Tongue (tissue), 2 donors: Measurements from ENCODE around the gene ALKBH3. TPM values are rescaled to one million over a fixed set of nuclear protein-coding genes. Genes with fewer than 3 reads are reported as not detected.

Experiments
- DNase-seq: peaks from one replicate; pipeline ENCODE4 v3.0.0-alpha.2; 2015
- total RNA-seq: library from RNA; depleted of rRNA; stranded (reverse); fragments of >200 nt; gene quantifications from one replicate; pipeline ENCODE4 v1.2.3, GENCODE V29; 2014

The ALKBH3 gene
- total RNA-seq, 1 donor from 2014 or later = 27.3 TPM

- DNase-seq = peak; percentile 50
Observed at GRCh38 chr11:43962383-43963278, 82.0 kb downstream of the ALKBH3 start.

DNA sequence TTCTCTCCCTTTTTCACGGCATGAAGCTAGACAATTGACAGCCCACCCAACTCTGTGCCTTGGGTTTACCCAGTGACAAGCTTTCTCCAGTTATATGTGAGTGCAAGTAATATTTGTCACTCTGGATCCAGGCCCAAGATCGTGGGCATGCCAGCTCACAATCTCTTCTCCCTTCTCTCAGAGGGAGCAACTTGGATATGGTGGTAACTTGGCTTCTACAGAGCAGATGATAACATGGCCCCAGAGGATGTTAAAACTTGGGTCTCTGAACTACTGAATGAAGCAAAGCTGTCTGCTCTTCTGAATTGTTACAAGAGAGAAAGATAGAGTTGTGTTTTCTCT, 82.6 kb downstream of the ALKBH3 start:
- no peak for DNase-seq

GRCh38 chr11:43967661-43968060, 87.0 kb downstream of the ALKBH3 start:
- DNase-seq = no peak

- no peak for DNase-seq
Observed at GRCh38 chr11:43968719-43969118, 88.1 kb downstream of the ALKBH3 start.

DNA sequence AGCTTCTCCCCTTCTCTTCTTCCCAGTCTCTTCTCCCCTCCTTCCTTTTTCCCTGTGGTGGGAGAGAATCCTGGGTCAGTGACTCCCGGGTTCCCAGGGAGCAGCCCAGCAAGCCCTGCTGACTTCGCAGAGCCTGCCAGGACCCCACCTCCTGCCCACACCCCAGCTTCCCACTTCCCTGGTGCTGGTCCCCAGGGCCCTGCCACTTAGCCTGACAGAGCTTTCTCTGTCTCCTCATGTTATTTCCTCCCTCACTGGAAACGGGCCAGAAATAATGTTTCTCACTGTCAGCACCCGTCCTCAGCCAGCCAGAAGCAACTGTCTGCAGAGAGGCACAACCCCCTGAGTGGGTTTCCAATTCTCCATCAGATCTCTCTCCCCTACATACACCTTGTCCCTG, 88.9 kb downstream of the ALKBH3 start:
- peak; percentile 71 for DNase-seq

Other genes with a start within 250 kb of the ALKBH3 start
- 63.1 TPM for gene HSD17B12, start 200.1 kb upstream of the ALKBH3 start, total RNA-seq
- 20.2 TPM for gene C11orf96, start 61.8 kb downstream of the ALKBH3 start, total RNA-seq
- not detected for gene ACCSL, start 167.2 kb downstream of the ALKBH3 start, total RNA-seq
- 17.6 TPM for gene ACCS, start 185.4 kb downstream of the ALKBH3 start, total RNA-seq
- 79.5 TPM for gene EXT2, start 214.8 kb downstream of the ALKBH3 start, total RNA-seq